ENCODE data around the gene TFEC.

TFEC gene

GRCh38 chr7:115995701-115996100, 34.9 kb downstream of the TFEC start:
- no peak for DNase-seq (ENCODE audit: low read depth in 2 of 3, low spot score in 2 of 3)

GRCh38 chr7:115988401-115988800, 42.2 kb downstream of the TFEC start:
- no peak for DNase-seq (ENCODE audit: low read depth in 2 of 3, low spot score in 2 of 3)

GRCh38 chr7:115987486-115987885, 43.1 kb downstream of the TFEC start:
- DNase-seq (ENCODE audit: low read depth in 2 of 3, low spot score in 2 of 3) = no peak

DNA sequence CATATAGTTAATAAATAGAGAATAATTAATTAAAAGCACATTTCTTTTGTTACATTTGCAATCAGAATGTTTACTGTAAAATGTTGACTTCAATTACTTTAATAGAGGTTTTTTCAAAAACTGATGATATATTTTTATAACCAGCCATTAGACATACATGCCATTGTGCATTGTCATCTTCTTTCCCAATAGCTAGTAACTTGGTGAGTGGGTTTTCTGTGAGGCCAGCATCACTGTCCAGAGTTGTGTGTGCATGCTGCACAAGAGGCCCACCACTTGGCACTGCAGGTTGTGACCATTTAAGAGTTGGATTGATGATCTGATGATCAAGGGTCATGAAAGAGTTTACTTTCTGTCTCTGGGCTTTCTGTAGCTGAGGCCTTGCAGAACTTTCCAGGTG, 46.5 kb downstream of the TFEC start:
- no peak for DNase-seq (ENCODE audit: low read depth in 2 of 3, low spot score in 2 of 3)

- no peak for DNase-seq (ENCODE audit: low read depth in 2 of 3, low spot score in 2 of 3)
These were observed 50.4 kb downstream of the TFEC start for GRCh38 chr7:115980159-115980558.

DNA sequence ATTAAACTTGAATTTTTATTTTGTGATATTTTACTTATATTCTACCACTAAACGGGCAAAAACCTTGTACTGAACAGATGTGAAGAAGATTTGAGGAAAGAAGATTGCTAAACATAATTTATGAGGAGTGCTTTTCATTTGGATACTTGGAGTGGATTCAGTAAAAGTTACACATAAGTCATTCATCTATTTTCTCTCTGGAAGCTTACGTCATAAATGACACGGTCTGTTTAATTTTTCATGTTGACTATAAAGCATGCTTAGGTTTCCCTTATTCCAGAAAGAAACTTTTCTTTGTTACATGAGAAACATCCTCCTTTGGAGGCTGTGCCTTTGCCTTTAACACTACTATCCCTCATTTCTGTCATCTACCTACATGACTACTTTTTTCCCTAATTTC, 53.9 kb downstream of the TFEC start:
- DNase-seq (ENCODE audit: low read depth in 2 of 3, low spot score in 2 of 3) = no peak

GRCh38 chr7:115975766-115976165, 54.8 kb downstream of the TFEC start:
- DNase-seq (ENCODE audit: low read depth in 2 of 3, low spot score in 2 of 3) = no peak

DNA sequence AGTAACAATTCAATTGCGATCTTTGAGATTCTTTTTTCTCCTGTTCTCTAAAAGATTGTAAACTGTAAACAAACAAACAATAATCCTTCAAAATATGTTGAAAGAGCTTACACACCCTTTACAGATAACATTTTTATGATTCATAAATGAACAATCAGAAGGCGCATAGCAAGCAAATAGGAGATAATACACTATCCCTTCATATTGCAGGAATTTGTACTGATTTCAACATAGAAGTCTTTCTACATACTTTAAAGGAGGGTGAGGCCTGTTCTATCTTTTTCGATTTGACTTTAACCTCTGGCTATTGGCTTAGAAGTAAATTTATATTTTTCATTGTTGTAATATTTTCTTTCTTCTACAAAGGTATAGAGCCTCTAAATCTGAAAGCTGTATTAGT, 57.2 kb downstream of the TFEC start:
- no peak for DNase-seq (ENCODE audit: low read depth in 2 of 3, low spot score in 2 of 3)

- DNase-seq (ENCODE audit: low read depth in 2 of 3, low spot score in 2 of 3) = no peak
These were observed 59.1 kb downstream of the TFEC start for GRCh38 chr7:115971506-115971905.

GRCh38 chr7:115968596-115968995, 62.0 kb downstream of the TFEC start:
- no peak for DNase-seq (ENCODE audit: low read depth in 2 of 3, low spot score in 2 of 3)

DNA sequence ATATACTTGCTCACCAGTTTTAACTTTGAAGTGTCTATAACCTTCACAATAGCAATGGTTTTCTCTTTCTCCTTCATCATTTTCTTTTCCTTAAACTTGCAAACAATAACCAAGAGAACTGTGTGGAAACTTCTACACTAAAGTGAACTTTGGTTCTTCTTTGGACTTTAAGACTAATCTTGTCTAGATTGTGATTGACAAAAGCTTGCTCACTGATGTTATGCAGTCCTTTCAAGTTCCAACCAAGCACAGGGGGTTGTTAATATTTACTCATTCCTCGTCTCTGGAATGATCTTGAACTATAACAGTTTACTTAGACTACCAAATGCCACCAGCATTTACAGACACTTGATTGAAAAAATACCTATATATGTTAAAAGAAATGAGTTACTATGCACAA, 62.4 kb downstream of the TFEC start:
- DNase-seq (ENCODE audit: low read depth in 2 of 3, low spot score in 2 of 3) = no peak

- DNase-seq (ENCODE audit: low read depth in 2 of 3, low spot score in 2 of 3) = no peak
These were observed 64.6 kb downstream of the TFEC start for GRCh38 chr7:115965796-115966475.

DNA sequence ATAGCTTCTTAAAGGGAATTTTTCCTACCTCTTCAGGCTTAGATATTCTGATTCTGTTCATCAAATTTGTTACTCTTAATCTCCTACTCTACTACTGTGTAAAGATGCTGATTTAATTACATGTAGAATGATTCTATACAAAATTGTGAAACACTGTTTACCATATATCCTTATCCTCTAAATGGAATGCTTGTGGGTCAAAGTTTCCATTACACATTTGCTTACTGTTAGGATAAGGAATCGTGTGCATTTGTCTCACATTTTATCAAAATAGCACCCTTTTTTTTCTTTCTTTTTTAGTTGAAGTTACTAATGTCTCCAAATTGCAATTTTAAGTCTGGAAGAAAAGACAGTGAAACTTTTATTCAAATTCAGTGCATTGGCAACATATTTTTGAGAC, 65.3 kb downstream of the TFEC start:
- no peak for DNase-seq (ENCODE audit: low read depth in 2 of 3, low spot score in 2 of 3)

GRCh38 chr7:115964799-115965198, 65.8 kb downstream of the TFEC start:
- no peak for DNase-seq (ENCODE audit: low read depth in 2 of 3, low spot score in 2 of 3)

DNA sequence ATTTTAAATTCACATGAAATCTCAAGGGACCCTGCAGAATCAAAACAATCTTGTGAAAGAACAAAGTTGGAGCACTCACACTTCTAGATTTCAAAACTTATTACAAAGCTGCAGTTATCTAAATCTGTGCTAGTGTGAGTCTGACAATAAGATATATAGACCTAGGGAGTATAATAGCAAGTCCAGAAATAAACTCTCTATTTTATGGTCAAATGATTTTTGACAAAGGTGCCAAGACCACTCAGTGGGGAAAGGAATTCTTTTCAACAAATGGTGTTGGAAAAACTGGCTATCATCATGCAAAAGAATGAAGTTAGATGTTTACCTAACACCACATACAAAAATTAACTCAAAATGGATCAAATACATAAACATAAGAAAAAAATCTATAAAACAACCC, 68.2 kb downstream of the TFEC start:
- DNase-seq (ENCODE audit: low read depth in 2 of 3, low spot score in 2 of 3) = no peak

DNA sequence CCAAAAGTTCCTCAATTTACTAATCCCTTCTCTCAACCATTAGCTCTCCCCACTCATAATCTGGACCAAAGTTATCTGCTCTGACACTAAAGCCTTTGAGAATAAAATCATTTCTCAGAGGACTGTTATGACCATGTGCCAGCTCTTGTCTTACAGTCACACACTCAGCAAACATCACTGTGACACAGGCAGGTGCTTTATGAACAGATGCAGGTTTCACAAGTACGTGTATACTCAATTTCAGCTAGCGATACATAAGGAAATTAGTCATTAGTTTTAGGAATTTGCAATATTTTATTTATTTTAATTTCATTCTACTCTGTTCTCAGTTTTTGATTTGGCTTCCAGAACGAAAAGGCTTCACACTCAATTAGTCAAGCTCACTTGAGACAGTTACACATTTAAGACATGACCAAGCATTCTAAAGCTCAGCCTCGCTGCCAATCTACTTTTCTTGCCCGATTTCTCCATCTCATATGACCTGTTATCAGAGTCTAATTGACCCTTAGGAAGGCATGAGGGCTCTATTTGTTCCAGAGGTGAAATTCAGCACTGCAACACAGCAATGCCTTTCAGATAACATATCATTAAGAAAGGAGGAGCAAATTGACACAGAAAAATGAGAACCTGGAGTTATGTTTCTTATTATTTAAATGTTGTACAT, 76.8 kb downstream of the TFEC start:
- no peak for DNase-seq (ENCODE audit: low read depth in 2 of 3, low spot score in 2 of 3)

DNA sequence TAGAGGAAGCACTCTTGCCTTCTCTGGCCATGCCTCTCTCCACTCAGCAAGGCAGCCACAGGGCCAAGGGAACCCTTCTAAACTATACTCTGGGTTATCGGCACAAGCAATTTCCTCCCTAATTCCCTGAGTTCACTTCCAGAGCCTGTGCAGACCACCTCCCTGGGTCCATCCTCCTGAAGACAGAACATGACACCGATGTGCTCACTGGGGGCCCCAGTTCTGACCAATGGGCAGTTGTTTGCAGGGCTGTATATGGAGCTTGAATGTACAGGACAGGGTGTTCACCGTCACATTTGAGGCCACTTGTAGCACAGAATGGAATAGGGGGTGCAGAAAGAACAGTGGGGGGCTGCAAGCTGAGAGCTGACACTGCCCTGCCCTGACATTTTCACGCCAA, 77.7 kb downstream of the TFEC start:
- DNase-seq (ENCODE audit: low read depth in 2 of 3, low spot score in 2 of 3) = no peak

DNA sequence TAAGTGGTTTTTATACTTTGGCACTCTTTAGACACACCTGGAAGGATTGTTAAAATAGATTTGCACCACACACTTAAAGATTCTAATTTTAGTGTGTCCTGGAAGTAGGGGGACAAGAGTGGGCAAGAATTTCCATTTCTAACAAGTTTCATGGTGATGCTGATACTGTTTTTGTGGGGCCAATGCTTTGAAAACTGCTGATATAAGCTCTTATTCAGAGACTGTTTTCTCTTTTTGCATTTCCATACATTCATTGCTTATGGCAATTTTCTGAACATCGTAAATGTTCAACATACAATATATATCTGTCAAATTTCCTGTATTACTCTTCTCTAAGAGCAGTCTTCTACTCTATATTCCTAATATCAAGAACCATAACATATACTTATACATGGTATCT, 79.0 kb downstream of the TFEC start:
- DNase-seq (ENCODE audit: low read depth in 2 of 3, low spot score in 2 of 3) = no peak

GRCh38 chr7:115941703-115942268, 88.8 kb downstream of the TFEC start:
- no peak for DNase-seq (ENCODE audit: low read depth in 2 of 3, low spot score in 2 of 3)

GRCh38 chr7:115940460-115941060, 90.0 kb downstream of the TFEC start:
- DNase-seq (ENCODE audit: low read depth in 2 of 3, low spot score in 2 of 3) = no peak

GRCh38 chr7:115937960-115938359, 92.6 kb downstream of the TFEC start:
- no peak for DNase-seq (ENCODE audit: low read depth in 2 of 3, low spot score in 2 of 3)

DNA sequence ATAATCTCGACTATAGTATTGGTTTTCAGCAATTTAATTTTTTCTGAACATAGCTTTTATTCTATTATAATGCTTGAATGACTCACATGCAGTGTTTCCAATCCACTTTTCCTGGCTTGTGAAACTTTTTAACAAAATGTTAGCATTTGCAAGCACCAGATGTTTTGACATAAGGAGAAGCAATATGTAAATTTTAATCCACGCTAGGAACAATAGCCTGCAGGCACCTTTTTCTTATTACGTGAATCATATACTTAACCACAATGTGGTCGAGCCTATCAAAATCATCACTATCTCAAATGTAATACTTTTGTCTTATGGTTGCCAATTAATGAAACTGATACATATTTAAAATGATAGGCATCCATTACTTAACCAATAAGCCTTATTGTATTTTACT, 97.1 kb downstream of the TFEC start:
- DNase-seq (ENCODE audit: low read depth in 2 of 3, low spot score in 2 of 3) = no peak

All from activated CD8-positive, alpha-beta memory T cell treated with anti-CD3 and anti-CD28 coated beads for 48 hours (primary cell).